ENCODE results near the gene MYO5C. TPM values are rescaled to one million over a fixed set of nuclear protein-coding genes. Genes with fewer than 3 reads are reported as not detected.

MYO5C gene
- total and polyA plus RNA-seq, 2 donors (not counting 3 experiments of a cell fraction or from before 2014, with no cell fraction given), result 7.5 to 19.4 TPM

DNA sequence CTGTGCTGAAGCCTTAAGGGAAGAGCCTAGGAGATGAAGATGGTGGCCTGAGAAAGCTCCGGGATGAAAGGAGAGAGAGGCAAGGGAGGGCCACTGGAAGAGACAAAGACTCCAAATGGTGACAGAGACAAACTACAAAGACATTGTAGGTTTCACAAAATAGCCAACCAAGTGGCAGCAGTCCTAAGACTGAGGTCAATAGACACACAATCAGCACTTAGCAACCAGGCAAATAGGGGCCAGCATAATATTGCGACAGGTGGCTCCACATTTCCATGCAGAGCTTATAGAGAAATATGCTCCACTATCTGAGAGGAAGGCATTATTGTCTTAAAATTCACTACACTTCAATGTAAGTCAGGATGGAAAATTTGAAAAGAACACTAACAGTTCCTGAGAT, 22.1 kb upstream of the MYO5C start:
- DNase-seq (ENCODE audit: low read depth, low spot score), result no peak
- Histone ChIP-seq H3K4me2 (ENCODE audit: insufficient read depth, low read length) (no peak overlapping the region), H3K9me1 (replicated peaks; ENCODE audit: control insufficient read depth, extremely low read depth, insufficient read depth, low read length) (no peaks in the 10 kb centered on the region), H3K4me1 (ENCODE audit: control insufficient read depth, extremely low read depth, insufficient read depth, low read length) (no peaks in the 10 kb centered on the region), H2AFZ (ENCODE audit: low read depth, low read length) (no peak overlapping the region), H3K27ac (ENCODE audit: insufficient read depth, low read depth, low read length) (no peak overlapping the region), H3K9me3 (replicated peaks; ENCODE audit: control insufficient read depth, insufficient read depth, low read length) (no peaks in the 10 kb centered on the region), H3K4me3 (replicated peaks in 1 of 3; ENCODE audit: insufficient read depth in 1 of 3, low read depth in 1 of 3, low read length in 3 of 3) (no peak overlapping the region), H3K27me3 (ENCODE audit: control insufficient read depth in 2 of 2, insufficient read depth in 2 of 2, low read length in 2 of 2) (no peaks in the 10 kb centered on the region), H3K36me3 (ENCODE audit: control insufficient read depth in 2 of 2, extremely low read depth in 1 of 2, insufficient read depth in 2 of 2, low read length in 2 of 2) (peaks cover 23% of the 10 kb centered on the region in 2 experiments), H4K20me1 (replicated peaks; ENCODE audit: control insufficient read depth, extremely low read depth, insufficient read depth, low read length) (no peaks in the 10 kb centered on the region), H3K79me2 (ENCODE audit: control insufficient read depth, insufficient read depth, low read length) (no peaks in the 10 kb centered on the region), H3K9ac (replicated peaks; ENCODE audit: extremely low read depth, insufficient read depth, low read length) (no peak overlapping the region)
- no TSS peak for BruUV-seq (replicated peaks)
- no peak for FAIRE-seq
- intact Hi-C loops (cut with micrococcal nuclease) (no loop called here), dilution Hi-C loops (cut with MboI; ENCODE audit: extremely low pct_ligation_motif_present, low sequenced_read_pairs) (no loop called here)
- TF ChIP-seq EZH2 (IDR thresholded peaks at IDR 0.05; ENCODE audit: borderline replicate concordance, low read depth, low read length, severe bottlenecking) (no peak), JUN (IDR thresholded peaks at IDR 0.05; ENCODE audit: borderline replicate concordance, insufficient read depth, insufficient read length, low read depth) (no peak), POLR2A (IDR thresholded peaks at IDR 0.05; ENCODE audit: low read depth, low read length) (no peak), POLR2AphosphoS5 (IDR thresholded peaks at IDR 0.05; ENCODE audit: insufficient read depth, low read depth, low read length) (no peak), FOS (IDR thresholded peaks at IDR 0.05; ENCODE audit: borderline replicate concordance, insufficient read depth, low read length) (no peak), MYC (IDR thresholded peaks at IDR 0.05; ENCODE audit: low read depth, low read length) (no peak), GATA2 (IDR thresholded peaks at IDR 0.05; ENCODE audit: insufficient read depth, insufficient read length, low read depth, low read length) (no peak)
- TF ChIP-seq, protein P1, sequence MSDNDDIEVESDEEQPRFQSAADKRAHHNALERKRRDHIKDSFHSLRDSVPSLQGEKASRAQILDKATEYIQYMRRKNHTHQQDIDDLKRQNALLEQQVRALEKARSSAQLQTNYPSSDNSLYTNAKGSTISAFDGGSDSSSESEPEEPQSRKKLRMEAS (IDR thresholded peaks at IDR 0.05; ENCODE audit: insufficient read depth, insufficient read length), result no peak
- TF ChIP-seq, protein P2, sequence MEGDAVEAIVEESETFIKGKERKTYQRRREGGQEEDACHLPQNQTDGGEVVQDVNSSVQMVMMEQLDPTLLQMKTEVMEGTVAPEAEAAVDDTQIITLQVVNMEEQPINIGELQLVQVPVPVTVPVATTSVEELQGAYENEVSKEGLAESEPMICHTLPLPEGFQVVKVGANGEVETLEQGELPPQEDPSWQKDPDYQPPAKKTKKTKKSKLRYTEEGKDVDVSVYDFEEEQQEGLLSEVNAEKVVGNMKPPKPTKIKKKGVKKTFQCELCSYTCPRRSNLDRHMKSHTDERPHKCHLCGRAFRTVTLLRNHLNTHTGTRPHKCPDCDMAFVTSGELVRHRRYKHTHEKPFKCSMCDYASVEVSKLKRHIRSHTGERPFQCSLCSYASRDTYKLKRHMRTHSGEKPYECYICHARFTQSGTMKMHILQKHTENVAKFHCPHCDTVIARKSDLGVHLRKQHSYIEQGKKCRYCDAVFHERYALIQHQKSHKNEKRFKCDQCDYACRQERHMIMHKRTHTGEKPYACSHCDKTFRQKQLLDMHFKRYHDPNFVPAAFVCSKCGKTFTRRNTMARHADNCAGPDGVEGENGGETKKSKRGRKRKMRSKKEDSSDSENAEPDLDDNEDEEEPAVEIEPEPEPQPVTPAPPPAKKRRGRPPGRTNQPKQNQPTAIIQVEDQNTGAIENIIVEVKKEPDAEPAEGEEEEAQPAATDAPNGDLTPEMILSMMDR (IDR thresholded peaks at IDR 0.05; ENCODE audit: extremely low read depth in 1 of 2, insufficient read depth in 1 of 2, low read depth in 1 of 2, low read length in 2 of 2), result no peak
- ChIA-PET CTCF (interaction anchor here (0.7 to 1.3 kb wide), 3 partner anchors 10 to 63 kb away, joined by 3 to 5 read pairs (median 3); no protein-coding TSS in a partner anchor), POLR2A (interaction anchor here (0.6 to 0.7 kb wide), 2 partner anchors 61 to 411 kb away, joined by 3 to 5 read pairs; no protein-coding TSS in a partner anchor)
